NCI-H526 treated with DMSO at 0.1 percent for 48 hours (cell line): ENCODE measurements around the gene DPEP1.
A peak's percentile ranks its signal among the peaks of the same experiment; 100 is the strongest.
"Not testable (repeated sequence)": the region's sequence is repeated elsewhere in the genome, so short reads cannot be mapped to it uniquely, and the experiment has no call there.

ENCODE experiments used
- DNase-seq: peaks from one replicate; lab custom pipeline; 2025; lab: John Stamatoyannopoulos, UW

Gene DPEP1

GRCh38 chr16:89613231-89613953, at the start of gene DPEP1:
Gene DPEP1 (plus strand): TSS chr16:89613642. CDS start chr16:89630411, 16,769 bp downstream.
- DNase-seq: no peak

GRCh38 chr16:89564476-89565255, 48.8 kb upstream of the DPEP1 start:
- no peak for DNase-seq

- no peak for DNase-seq
These were observed 48.3 kb upstream of the DPEP1 start for GRCh38 chr16:89565256-89565505.

GRCh38 chr16:89565506-89566372, 47.7 kb upstream of the DPEP1 start:
- peak; percentile 34 for DNase-seq

- DNase-seq: no peak
These were observed 45.5 kb upstream of the DPEP1 start for GRCh38 chr16:89567656-89568594.

GRCh38 chr16:89569506-89570341, 43.7 kb upstream of the DPEP1 start:
- no peak for DNase-seq

GRCh38 chr16:89570342-89570923, 43.0 kb upstream of the DPEP1 start:
- no peak for DNase-seq

- not testable (repeated sequence) for DNase-seq
These were observed 42.4 kb upstream of the DPEP1 start for GRCh38 chr16:89570983-89571598.

- no peak for DNase-seq
These were observed 41.8 kb upstream of the DPEP1 start for GRCh38 chr16:89571636-89572035.

GRCh38 chr16:89572073-89572484, 41.4 kb upstream of the DPEP1 start:
- DNase-seq: no peak

- DNase-seq: no peak
These were observed 40.8 kb upstream of the DPEP1 start for GRCh38 chr16:89572485-89573205.

GRCh38 chr16:89573826-89574680, 39.4 kb upstream of the DPEP1 start:
- DNase-seq: no peak

- DNase-seq: no peak
These were observed 38.7 kb upstream of the DPEP1 start for GRCh38 chr16:89574681-89575246.

GRCh38 chr16:89575247-89576152, 37.9 kb upstream of the DPEP1 start, which contains the start of gene CPNE7:
Gene CPNE7 (plus strand): TSS chr16:89575758. CDS start chr16:89575898, 140 bp downstream.
- DNase-seq: no peak

- no peak for DNase-seq
These were observed 37.0 kb upstream of the DPEP1 start for GRCh38 chr16:89576153-89577054.
